SHP77 treated with DMSO at 0.1 percent for 48 hours (cell line): ENCODE results near the gene HDAC4.

Source experiments
- DNase-seq: peaks from one replicate; lab custom pipeline; 2025; lab: John Stamatoyannopoulos, UW

The HDAC4 gene

GRCh38 chr2:239327536-239328350 is 73.1 kb downstream of the HDAC4 start:
- DNase-seq = no peak

- DNase-seq = no peak
Measured at GRCh38 chr2:239326831-239327535, 73.8 kb downstream of the HDAC4 start.

GRCh38 chr2:239324456-239324855 is 76.4 kb downstream of the HDAC4 start:
- no peak for DNase-seq

GRCh38 chr2:239323447-239323846 is 77.4 kb downstream of the HDAC4 start:
- DNase-seq = no peak

- no peak for DNase-seq
Measured at GRCh38 chr2:239322416-239323086, 78.3 kb downstream of the HDAC4 start.

GRCh38 chr2:239321596-239322415 is 79.0 kb downstream of the HDAC4 start:
- DNase-seq = no peak

- no peak for DNase-seq
Measured at GRCh38 chr2:239318790-239319661, 81.8 kb downstream of the HDAC4 start.

- DNase-seq = no peak
Measured at GRCh38 chr2:239318151-239318611, 82.6 kb downstream of the HDAC4 start.

- no peak for DNase-seq
Measured at GRCh38 chr2:239316562-239317465, 84.0 kb downstream of the HDAC4 start.

GRCh38 chr2:239315308-239315707 is 85.5 kb downstream of the HDAC4 start:
- DNase-seq = no peak

GRCh38 chr2:239313776-239314175 is 87.0 kb downstream of the HDAC4 start:
- no peak for DNase-seq

- DNase-seq = no peak
Measured at GRCh38 chr2:239312741-239313667, 87.8 kb downstream of the HDAC4 start.

- no peak for DNase-seq
Measured at GRCh38 chr2:239312081-239312511, 88.7 kb downstream of the HDAC4 start.

GRCh38 chr2:239311132-239312040 is 89.4 kb downstream of the HDAC4 start:
- peak; percentile 85 for DNase-seq

- DNase-seq = no peak
Measured at GRCh38 chr2:239310401-239311061, 90.3 kb downstream of the HDAC4 start.

GRCh38 chr2:239309398-239310245 is 91.2 kb downstream of the HDAC4 start:
- DNase-seq = no peak
